HG02885 (cell line): ENCODE results near the gene TNRC6A.
"Not testable (repeated sequence)": the region's sequence is repeated elsewhere in the genome, so short reads cannot be mapped to it uniquely, and the experiment has no call there.

Experiments used
- ATAC-seq: cut with Tn5 transposase; IDR thresholded peaks from one replicate; pipeline ENCODE4 v1.9.1; 2021; ENCODE audit warnings: mild to moderate bottlenecking; ENCODE audit not compliant: unreplicated experiment, poor library complexity

The TNRC6A gene

GRCh38 chr16:24729243-24729950 is at the start of gene TNRC6A:
Gene TNRC6A, plus strand, starts transcription at chr16:24729651. Its CDS starts 191 bp downstream, at chr16:24729842.
- ATAC-seq = peak; percentile 93

- no peak for ATAC-seq
Measured at GRCh38 chr16:24681793-24682192, 47.7 kb upstream of the TNRC6A start.

- ATAC-seq = no peak
Measured at GRCh38 chr16:24683250-24683649, 46.2 kb upstream of the TNRC6A start.

- no peak for ATAC-seq
Measured at GRCh38 chr16:24683847-24684493, 45.5 kb upstream of the TNRC6A start.

GRCh38 chr16:24685539-24686432 is 43.7 kb upstream of the TNRC6A start:
- ATAC-seq = no peak

- ATAC-seq = no peak
Measured at GRCh38 chr16:24686678-24687077, 42.8 kb upstream of the TNRC6A start.

GRCh38 chr16:24688359-24688758 is 41.1 kb upstream of the TNRC6A start:
- no peak for ATAC-seq

GRCh38 chr16:24689128-24689527 is 40.3 kb upstream of the TNRC6A start:
- ATAC-seq = no peak

DNA sequence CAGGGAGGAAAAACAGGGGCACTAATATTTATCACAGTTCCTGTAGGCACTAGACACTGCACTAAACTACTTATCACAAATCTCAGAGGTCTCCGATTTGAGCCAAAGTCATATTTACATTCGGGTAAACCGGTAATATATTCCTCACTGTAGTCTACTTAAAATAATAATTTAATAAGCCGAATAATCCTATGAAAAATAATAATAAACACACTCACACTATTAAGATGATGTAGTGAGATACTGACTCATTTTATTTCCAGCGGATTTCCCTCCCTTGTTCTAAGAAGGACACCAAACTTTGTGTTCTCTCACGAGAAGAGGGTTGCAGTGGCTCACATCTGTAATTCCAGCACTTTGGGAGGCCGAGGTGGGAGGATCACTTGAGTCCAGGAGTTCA is 36.6 kb upstream of the TNRC6A start:
- ATAC-seq = no peak

DNA sequence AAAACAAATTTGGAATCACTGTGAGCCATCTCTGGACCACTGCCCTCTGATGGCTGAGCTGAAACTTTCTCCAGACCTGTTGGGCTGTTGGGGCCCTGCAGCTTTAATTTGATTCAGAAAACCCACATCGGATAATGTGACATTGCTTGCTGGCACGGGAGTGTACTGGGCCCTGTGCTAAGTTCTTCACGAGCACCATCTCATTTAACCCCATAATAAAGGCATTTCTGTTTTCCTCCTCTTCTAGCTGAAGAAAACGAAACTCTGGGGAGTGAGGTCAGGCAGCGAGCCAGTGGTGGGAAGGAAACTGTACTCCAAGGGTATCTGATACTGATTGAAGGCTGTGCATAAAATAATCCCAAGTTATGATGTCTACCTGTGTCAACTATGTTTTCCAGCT is 34.5 kb upstream of the TNRC6A start:
- ATAC-seq = no peak

DNA sequence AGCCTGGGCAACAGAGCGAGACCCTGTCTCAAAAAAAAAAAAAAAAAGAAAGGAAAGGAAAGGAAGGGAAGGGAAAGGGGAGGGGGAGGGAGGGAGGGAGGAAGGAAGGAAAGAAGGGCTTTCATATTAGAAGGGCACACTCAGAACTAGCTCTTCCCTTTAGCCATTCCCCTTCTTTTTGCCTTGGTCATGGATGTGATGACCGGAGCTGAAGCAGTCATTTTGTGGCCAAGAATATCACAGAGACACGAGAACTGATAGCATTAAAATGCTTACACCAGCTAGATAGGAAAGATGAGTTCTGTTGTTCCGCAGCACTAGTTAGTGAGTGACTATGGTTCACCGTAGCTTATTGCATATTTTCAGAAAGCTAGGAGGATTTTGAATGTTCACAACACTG is 32.8 kb upstream of the TNRC6A start:
- no peak for ATAC-seq

DNA sequence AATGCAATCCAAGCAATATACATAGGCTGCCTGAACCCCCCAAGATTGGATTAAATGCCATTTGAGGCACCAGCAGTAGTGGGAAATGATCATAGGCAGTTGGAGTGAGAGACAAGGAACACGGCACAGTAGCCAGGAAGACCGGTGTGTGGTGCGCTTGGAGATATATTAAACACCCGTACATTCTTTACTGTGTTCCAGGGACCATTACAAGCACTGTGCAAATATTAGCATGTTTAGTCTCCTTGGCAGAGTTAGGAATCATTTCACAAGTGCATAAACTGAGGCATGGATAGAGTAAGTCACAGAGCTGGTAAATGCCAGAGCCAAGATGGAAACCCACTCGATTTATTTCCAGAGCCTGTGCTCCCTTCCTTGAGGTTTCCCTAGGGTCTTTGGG is 31.1 kb upstream of the TNRC6A start:
- no peak for ATAC-seq

DNA sequence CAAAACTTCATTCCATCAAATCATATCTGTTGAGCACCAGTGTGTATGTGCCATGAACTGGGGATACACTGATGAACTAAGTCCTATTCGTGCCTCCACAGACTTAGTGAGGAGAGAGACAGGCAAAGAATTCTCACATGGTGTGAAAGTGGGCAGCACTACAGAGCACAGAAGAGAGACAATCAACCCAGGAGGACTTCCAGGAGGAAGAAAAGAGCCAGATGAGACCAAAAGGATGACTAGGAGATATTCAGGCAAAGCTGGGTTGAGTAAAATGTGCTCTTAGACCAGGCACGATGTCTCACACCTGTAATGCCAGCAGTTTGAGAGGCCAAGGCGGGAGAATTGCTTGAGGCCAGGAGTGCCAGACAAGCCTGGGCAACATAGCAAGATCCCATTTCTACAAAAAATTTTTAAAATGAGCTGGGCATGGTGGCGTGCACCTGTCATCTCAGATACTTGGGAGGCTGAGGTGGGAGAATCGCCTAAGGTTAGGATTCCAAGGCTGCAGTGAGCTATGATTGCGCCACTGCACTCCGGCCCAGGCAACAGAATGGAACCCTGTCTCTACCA is 30.2 kb upstream of the TNRC6A start:
- no peak for ATAC-seq

DNA sequence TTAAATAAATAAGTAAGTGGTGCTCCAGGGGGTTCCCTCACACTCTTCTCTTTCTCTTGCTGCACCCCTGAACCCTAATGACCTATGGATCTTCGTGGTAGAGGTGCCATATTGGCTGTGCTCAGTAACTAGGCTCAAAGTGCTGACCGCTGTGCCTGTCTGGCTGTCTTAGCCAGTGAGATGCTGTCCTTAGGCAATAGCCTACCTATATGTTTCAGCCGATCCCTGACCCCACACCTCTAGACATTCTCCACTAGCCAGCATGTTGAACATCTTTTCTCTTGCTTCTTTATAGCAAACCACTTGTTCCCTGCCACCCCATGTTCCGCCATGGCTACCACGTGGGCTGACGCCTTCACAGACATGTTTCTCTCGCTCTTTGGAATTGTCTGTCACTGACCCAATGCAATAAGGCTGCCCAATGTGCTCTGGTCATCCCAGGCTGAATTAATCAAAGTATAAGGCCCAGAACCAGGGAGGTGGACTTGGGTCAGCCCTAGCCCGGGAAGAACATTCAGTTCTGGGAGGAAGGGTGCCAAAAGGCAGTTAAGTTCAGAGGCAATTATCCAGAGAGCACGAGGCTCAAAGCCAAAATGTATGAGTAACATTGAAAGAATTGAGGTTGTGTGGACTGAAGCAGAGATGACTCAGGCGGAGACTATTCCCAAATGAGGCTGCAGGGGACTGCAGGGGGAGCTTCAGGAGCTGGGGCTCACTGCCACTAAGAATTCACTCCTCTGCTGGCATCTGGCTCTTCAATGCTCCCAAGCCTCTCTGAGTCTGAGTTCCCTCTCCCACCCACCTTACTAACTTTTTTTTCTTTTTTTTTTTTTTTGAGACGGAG is 28.7 kb upstream of the TNRC6A start:
- no peak for ATAC-seq

- ATAC-seq = no peak
Measured at GRCh38 chr16:24701521-24701951, 27.9 kb upstream of the TNRC6A start.

DNA sequence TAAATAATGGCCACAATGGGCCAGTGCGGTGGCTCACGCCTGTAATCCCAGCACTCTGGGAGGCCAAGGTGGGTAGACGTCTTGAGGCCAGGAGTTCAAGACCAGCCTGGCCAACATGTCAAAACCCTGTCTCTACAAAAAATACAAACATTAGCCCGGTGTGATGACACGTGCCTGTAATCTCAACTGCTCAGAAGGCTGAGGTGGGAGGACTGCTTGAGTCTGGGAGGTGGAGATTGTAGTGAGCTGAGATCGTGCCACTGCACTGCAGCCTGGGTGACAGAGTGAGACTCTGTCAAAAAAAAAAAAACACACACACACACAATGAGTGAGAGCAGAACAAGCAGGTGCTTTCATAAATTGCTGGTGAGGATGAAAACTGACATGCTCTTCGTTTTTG is 21.7 kb upstream of the TNRC6A start:
- ATAC-seq = not testable (repeated sequence)

- ATAC-seq = no peak
Measured at GRCh38 chr16:24713379-24713778, 16.1 kb upstream of the TNRC6A start.

- ATAC-seq = no peak
Measured at GRCh38 chr16:24717411-24717810, 12.0 kb upstream of the TNRC6A start.

DNA sequence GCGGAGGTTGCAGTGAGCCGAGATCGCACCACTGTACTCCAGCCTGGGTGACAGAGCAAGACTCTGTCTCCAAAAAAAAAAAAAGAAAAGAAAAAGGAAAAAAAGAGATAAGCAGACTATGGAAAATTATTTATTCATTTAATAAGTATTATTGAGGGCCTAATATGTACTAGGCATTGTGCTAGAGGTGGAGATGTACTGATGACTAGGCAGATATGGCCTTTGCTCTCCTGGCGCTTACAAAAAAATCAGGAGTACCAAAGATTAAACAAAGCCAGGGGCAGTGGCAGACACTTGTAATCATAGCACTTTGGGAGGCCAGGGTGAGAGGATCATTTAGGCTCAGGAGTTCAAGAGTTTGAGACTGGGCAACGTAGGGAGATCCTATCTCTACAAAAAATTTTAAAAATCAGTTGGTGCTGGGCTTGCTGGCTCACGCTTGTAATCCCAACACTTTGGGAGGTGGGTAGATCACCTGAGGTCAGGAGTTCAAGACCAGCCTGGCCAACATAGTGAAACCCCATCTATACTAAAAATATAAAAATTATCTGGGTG is 10.4 kb upstream of the TNRC6A start:
- no peak for ATAC-seq

DNA sequence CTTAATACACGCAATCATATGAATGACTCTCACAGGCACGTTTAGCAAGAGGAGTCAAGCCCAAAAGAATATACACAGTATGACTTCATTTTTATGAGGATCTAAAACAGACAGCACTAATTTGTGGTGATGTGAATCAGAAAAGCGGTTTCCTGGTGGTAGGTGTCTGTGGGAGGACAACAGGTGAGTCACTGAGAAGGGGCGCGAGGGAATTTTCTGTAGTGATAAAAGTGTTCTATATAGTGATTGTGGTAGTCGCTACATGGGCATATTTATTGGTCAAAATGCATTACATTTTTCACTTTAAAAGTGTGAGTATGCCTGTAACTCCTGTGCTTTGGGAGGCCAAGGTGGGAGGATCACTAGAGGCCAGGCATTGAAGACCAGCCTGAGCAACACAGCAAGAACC is 7.6 kb upstream of the TNRC6A start:
- ATAC-seq = no peak
